Tibial nerve (tissue), 4 donors: ENCODE data around the gene DDX10.

ENCODE experiments used
- CTCF ChIP-seq, 5 experiments: fragments of 200-600 bp in 3 of 5; fragments of 450-650 bp in 2 of 5; sonication (generic) in 3 of 5; IDR thresholded peaks; one replicate each; pipeline ENCODE4 v1.5.1; 2016 to 2019; ENCODE audit warnings: antibody characterized with exemption in 5 of 5, mild to moderate bottlenecking in 3 of 5, moderate library complexity in 2 of 5
- EP300 ChIP-seq, 2 donors: sonication (generic); formaldehyde crosslinking; IDR thresholded peaks; one replicate each; pipeline ENCODE4 v1.6.1; 2017; ENCODE audit warnings: antibody characterized with exemption in 2 of 2, mild to moderate bottlenecking in 1 of 2
- POLR2A ChIP-seq, 2 donors: fragments of 450-650 bp; IDR thresholded peaks; one replicate each; pipeline ENCODE4 v1.6.1; 2017; ENCODE audit warnings: antibody characterized with exemption in 2 of 2, mild to moderate bottlenecking in 2 of 2, moderate library complexity in 2 of 2

- no peak for TF ChIP-seq EP300 (IDR thresholded peaks at IDR 0.05)
- no peak for TF ChIP-seq POLR2A (IDR thresholded peaks at IDR 0.05)
- TF ChIP-seq CTCF (IDR thresholded peaks at IDR 0.05), result no peak
These were observed 34.2 kb downstream of the DDX10 start for GRCh38 chr11:108698844-108699642.
